NCI-H748 (cell line): Measurements from ENCODE around the gene FSHR.

Experiments
- DNase-seq: peaks from one replicate; lab custom pipeline; 2025; ENCODE audit not compliant: unreplicated experiment; lab: John Stamatoyannopoulos, UW

FSHR gene

DNA sequence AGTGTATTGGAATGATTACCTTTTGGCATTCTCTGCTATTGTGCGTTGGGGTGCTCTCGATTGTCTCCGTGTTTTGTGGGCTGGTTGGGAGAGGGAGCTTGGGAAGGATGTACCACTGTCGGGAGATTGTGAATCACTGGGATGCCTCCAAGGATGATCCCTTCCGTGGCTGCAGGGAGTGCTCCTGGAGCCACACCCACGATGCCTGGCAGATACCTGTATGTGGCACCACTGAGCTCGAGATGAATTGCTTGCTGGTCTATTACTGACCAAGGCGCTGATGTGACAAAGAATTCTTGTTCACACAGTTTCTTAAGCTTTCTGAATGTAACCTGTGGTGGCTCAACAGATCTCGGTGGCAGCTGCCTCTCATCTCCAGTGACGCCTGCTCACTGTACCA lies 239.1 kb downstream of the FSHR start:
- DNase-seq, result peak; percentile 1

DNA sequence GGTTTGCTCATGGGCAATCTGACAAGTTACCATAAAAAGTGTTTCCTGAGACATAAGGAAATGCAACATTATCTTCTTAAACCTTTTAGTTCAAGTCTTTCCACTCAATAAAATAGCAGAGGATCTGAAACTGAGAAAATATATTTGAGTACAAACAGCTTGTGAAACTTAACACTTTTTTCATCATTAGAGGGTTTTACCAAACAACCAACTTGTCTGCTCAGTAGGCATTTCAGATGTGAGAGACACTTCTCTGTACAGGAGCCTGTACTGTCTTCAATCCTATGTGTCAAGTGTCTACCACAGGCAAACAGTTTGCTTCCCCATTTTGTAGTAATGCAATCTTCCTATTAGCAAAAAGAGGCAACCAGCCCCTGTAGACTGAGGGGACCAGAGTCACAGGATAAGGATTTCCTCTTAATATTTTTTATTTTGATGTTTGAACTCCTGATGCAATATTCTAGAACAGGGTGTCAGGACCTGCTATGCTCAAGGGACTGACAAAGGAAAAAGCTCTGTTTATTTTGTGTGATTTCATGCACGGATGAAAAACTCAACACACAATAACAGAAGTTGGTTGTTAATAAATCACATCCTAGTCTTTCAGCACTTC lies 239.7 kb downstream of the FSHR start:
- no peak for DNase-seq
